ENCODE results near the gene KPNA2.
"Not testable (repeated sequence)": the region's sequence is repeated elsewhere in the genome, so short reads cannot be mapped to it uniquely, and the experiment has no call there.

Gene KPNA2

DNA sequence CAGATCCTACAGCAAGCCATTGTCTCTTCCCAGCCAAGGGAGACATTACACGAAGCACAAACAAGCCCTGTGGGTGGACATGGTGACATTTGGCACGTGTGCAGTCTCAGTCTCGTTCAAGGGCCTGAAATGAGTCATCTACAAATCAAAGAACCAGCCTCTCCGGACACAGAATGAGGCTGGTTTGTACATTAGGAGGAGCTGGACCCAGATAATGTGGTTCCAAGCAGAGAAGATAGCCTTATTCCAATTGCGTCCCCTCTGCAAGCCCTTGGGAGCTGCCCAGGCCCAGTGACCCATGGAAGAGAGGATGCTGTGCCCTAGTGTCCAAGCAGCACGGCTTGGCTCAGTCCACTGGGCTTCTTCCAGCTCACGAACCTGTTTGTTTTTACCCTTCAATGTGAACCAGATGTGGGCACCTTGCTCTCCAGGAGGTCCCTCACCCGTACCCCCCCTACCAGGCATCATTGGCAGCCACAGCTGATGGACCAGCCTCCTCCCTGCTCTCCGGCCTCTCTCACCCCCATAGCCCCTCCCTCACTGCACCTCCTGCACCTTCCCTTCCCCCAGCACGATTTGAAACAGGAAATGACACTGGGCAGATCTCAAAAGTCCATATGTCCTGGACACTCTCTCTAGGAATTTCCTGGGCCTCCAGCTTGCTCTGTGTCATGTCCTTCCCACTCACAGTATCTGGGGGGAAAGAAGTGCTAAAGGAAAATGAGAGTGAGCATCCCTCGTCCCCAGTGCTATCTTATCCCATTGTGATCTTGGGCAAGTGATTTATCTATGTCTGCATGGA is 26.2 kb downstream of the KPNA2 start:
- DNase-seq = no peak

DNA sequence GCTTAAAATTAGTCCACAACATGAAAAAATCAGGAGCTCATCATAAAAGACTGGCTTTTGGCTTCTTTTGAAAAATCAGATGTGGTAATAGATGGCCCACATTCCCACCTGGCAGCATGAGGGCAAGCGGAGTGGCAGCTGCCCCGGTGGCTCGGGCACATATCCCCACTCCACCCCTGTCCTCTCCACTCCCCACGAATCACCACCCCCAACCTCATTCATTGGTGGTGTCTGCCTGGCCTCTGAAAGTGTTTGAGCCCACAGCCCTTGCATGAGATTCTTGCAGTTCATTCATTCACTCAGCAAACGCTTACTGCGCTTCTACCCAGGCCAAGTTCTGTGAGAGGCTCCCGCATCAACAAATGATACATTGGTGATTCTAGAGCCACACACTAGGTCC is 29.8 kb downstream of the KPNA2 start:
- DNase-seq = not testable (repeated sequence)

DNA sequence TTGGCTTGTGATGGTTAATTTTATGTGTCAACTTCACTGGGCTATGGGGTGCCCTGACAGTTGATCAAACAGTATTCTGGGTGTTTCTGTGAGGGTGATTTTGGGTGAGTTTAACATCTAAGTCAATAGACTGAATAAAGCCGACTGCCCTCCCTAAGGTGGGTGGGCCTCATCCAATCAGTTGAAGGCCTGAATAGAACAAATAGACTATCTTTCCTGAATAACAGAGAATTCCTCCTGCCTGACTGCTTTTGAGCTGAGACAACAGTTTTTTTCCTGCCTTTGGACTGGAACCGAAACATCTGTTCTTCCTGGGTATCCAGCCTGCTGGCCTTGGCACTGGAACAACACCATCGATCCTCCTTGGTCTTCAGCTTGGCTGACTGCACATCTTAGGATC is 33.0 kb downstream of the KPNA2 start:
- not testable (repeated sequence) for DNase-seq

DNA sequence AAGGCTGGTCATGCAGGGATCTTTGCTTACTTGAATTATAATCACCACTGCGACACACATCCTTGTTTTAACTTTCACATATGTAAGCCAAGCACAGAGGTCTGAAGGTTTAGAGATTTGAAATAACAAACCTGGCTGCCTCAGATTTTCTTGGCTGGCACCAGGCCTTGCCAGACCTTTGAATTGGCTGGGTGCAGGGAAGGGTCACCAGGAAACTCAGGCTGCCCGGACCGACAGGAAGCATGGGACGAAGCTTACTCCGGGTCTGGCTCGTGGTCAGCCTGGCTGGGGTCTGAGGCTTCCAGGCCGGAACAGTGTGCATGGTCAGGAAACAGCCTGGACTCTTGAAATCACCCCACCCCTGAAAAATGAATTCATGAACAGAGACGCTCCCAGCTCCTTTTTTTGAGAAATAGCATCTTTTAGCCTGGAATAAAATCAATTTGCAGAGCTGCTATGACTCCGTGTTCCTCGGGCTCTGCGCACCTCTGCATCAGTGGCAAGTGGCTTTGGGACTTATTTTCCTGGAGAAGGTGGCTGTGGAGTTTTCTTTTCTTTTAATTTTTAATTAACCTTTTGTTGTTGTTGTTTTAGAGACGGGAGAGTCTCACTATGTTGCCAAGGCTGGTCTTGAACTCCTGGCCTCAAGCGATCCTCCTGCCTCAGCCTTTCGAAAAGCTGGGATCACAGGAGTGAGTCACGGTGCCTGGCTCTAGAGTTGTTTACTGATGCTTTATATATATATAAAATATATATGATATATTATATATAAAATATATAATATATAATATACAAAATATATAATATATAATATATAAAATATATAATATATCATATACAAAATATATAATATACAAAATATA is 35.3 kb downstream of the KPNA2 start:
- DNase-seq = not testable (repeated sequence)

DNA sequence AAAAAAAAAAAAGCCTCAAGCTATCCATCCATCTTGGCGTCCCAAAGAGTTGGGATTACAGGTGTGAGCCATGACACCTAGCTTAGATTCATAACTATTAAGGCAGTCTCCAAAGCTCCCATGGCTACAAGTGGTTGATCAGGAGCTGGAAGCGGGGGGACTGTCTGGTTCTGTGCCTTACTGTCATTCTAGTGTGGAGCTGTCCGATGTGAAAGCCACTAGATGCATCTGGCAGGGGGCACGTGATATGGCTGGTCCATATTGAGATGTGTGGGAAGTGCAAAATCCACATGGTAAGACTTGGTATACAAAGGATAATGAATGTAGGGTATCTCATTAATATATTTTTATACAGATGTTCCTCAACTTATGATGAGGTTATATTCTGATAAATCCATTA is 38.7 kb downstream of the KPNA2 start:
- DNase-seq = no peak

DNA sequence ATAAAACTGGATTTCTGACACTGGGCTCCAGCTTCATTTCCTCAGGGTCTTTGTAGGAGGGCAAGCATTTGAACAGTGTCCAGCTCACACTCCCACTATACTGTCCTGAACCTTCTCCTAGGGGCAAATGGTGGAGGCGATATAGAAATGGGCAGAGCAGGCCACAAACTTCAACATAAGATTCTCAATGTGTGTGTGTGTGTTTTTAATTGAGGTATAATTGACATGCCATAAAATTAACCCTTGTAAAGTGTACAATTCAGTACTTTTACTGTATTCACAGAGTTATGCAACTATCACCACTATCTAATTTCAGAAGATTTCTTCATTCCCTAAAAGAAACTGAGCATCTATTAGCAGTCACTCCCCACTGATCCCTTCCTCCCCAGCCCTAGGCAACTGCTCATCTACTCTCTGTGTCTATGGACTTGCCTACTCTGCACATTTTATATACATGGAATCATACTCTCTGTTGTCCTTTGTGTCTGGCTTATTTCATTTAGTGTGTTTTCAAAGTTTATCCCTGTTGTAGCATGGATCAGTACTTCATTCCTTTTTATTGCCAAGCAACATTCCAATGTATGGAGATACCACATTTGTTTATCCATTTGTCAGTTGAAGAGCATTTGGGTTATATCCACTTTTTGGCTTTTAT is 40.5 kb downstream of the KPNA2 start:
- DNase-seq = not testable (repeated sequence)

DNA sequence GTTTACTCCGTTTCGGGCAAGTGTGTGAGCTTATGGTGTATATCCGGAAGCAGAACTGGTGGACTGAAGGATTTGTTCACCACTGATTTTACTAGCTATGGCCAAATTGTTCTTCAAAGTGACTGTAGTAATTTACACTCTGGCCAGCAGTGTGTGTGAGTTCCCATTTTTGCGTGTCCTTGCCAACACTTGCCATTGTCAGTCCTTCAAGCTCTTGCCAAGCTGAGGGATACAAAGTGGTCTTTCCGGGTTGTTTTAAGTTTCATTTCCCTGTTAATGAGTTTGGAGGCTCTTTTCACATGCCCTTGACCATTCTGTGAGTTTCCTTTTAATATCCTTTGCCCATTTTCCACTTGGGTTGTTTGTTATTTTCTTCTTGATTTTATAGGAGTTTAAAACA is 42.0 kb downstream of the KPNA2 start:
- not testable (repeated sequence) for DNase-seq

DNA sequence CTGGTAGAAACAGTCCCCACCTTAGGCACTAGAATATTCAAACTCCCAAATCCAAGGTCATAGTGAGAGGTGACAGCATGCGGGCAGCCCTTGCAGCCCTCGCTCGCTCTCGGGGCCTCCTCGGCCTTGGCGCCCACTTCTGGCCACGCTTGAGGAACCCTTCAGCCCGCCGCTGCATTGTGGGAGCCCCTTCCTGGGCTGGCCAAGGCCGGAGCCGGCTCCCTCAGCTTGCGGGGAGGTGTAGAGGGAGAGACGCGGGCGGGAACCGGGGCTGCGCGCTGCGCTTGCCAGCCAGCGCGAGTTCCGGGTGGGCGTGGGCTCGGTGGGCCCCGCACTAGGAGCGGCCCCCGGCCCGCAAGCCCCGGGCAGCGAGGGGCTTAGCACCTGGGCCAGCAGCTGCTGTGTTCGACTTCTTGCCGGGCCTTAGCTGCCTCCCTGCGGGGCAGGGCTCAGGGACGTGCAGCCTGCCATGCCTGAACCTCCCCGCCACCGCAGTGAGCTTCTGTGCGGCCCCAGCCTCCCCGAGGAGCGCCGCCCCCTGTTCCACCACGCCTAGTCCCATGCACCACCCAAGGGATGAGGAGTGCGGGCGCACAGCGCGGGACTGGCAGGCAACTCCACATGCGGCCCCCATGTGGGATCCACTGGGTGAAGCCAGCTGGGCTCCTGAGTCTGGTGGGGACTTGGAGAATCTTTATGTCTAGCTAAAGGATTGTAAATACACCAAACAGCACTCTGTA is 45.0 kb downstream of the KPNA2 start:
- DNase-seq = no peak

DNA sequence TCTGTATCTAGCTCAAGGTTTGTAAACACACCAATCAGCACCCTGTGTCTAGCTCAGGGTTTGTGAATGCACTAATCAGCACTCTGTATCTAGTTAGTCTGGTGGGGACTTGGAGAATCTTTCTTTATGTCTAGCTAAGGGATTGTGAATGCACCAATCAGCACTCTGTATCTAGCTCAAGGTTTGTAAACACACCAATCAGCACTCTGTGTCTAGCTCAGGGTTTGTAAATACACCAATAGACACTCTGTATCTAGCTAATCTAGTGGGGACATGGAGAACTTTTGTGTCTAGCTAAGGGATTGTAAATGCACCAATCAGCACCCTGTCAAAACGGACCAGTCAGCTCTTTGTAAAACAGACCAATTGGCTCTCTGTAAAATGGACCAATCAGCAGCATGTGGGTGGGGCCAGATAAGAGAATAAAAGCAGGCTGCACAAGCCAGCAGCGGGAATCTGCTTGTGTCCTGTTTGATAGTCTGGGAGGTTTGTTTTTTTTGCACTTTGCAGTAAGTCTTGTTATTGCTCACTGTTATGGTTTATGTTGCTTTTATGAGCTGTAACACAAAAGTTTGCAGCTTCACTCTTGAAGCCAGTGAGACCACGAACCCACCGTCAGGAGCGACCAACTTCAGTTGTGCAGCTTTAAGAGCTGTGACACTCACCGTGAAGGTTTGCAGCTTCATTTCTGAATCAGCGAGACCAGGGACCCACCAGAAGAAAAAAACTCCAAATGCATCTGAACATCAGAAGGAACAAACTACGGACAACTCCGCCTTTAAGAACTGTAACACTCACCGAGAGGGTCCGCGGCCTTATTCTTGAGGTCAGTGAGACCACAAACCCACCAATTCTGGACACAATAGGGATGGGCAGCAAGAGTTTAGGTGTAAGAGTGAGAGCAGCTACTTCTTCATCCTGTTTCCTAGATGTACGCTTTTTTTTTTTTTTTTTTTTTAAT is 46.0 kb downstream of the KPNA2 start:
- DNase-seq = not testable (repeated sequence)

DNA sequence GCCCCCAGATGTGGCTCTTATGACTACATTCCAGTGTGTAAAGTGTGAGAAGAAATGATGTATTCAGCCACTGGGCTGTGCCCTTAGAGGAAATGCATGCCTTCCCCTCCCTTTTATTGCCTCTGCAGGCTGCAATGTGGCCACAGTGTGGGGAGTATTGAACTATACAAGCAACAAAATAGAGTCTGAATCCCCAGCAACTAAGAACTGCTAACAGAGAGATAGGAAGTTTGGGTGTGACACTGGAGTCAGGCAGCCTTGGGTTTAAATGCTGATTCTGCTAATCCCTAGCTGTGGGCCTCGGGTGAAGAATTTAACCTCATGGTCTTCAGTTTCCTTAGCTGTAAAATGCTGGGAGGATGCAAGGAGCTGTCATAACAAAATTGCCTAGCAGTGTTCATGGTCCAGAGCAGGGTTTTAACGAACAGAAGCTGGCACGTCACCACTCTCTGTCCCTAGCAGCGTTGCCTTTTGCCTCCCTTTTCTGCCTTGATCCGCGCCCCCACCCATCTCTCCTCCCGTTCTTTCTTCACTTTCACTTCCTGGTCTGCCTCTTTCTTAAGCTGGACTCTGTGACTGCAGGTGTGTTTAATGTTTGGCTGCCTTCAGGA is 50.3 kb downstream of the KPNA2 start:
- peak; percentile 8 for DNase-seq

DNA sequence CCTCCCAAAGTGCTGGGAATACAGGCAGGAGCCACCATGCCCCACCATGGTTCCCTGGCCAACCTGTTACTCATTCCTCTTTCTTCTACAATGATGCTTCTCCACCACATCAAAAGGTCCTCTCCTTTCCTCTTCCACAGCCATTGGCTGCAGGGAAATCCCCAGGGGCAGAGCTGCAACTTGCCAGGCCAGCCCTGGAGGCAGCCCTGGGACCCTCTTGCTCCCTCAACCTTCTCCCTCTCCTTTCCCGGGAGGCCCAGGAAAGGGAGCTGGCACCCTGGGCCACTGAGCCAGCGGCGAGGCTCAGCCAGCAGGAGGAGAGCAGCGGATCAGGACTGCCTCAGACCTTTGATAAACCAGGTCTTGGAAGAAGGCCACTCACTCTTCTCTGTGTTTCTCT is 51.1 kb downstream of the KPNA2 start:
- not testable (repeated sequence) for DNase-seq

DNA sequence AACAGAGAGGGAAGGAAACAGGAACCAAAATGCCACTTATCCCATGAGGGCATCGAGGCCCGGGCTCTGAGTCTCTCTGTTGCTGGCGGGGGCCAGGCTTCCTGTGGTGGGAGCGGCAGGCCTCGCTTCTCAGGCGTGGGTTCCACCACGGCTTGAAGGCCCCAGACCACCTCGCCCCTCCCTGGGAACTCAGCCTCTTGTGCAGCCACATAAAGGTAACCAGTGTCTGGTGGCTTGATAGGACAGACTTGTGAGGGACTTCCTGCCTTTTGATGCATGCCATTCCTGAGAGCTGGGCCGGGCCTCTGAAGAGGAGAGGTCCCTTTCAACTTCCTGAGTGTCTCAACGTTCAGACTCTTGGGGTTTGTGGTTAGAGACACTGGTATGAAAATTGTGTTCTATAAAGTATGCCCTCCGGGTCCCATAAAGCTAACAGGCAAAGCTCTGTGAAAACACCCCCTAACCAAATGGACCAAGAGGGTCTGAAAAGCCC is 51.6 kb downstream of the KPNA2 start:
- peak; percentile 74 for DNase-seq

DNA sequence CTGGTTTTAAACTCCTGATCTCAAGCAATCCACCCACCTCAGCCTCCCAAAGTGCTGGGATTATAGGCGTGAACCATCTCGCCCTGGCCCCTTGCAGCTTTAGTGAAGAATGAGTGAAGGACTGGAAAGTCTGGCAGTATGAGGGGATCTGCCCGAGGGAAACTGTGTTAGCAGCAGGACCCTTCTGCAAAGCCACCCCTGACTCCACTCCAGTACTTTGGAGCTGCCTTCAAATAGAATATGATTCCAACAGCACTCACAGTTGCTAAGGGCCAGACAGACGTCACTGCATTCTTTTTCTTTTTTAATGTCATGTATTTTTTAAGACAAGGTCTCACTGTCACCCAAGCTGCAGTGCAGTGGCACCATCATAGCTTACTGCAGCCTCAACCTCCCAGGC is 52.3 kb downstream of the KPNA2 start:
- DNase-seq = no peak

DNA sequence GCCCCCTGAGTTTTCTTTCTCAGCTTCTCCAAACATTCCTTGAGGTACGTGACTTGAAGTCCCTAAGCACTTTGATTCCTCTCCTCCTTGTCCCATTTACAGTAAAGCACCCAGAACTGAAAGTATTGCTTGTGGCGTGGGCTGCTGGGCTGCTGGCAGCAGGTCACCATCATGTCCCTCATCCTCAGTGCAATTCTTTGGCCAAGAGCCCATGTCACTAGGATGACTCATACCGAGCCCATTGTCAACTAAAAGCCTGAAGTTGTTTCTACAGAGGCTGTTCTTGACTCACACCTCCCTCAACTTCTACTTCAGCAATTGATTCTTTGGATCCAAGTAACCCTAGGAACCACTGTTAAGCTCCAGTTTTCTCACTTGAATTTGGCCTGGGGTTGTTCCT is 54.3 kb downstream of the KPNA2 start:
- DNase-seq = peak; percentile 14

DNA sequence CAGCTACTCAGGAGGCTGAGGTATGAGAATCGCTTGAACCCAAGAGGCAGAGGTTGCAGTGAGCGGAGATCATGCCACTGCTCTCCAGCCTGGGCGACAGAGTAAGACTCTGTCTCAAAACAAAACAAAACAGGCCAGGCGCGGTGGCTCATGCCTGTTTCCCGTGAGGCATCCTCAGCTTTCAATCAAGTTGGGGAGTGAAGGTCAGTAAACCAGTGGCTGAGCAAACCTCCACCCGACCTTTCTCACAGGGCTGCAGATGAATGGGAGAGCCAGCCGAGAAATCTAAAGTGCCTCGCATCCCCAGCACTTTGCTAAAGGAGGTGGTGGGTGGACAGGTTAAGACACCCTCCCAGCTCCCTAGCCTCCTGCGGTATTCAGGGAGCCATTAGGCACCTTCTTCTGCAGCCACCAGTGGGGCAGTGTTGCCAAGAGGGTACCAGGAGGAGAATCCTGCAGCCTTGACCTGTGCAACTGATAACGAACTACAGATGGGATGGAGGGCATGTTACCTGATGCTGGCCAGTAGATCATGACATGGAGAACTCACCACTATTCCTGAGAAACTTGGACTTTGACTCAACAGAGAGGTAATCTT is 59.0 kb downstream of the KPNA2 start:
- DNase-seq = no peak

DNA sequence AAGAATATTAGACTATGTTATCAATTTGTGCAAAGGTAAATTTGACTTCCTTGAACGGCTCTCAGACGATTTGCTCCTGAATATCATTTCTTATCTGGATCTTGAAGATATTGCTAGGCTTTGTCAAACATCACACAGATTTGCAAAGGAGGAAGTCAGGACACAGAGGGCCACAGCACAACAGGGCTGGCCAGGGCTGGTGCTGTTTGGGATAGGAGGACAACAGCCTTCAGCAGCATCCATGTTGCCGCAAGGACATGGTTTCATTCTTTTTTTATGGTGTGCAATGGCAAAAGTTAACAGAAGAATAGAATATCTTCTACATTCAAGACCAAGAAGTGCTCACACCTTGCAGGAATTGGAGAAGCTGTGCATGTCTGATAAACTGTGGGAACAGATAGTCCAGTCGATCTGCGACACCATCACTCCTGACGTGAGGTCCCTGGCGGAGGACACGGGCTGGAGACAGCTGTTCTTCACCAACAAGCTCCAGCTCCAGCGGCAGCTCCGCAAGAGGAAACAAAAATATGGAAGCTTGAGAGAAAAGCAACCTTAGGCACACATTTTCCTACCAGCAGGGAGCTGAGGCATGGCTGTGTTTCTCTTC is 59.8 kb downstream of the KPNA2 start:
- no peak for DNase-seq

DNA sequence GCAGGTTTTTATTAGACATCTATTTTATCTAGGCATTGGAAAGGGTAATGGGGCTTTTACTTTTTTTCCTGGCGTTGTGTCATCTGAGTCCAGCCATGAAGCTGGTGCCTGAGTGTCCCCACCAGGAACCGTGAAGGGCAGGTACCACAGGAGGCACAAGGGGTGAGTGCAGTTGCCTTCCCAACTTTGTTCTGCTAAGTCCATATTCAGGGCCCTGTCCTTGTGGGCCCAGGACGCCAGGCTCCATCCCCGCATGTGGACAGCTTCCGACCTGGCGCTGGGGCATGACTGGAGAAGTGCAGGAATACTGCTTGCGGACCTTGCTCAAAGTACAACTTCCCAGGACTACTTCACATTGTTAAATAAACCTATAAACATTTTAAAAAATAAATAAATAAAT is 60.6 kb downstream of the KPNA2 start:
- DNase-seq = no peak

All from GDM1 (cell line).